Activated T-cell treated with anti-CD3 and anti-CD28 coated beads, Interleukin-2, amount 50 U/mL, for 24 hours (primary cell): ENCODE measurements around the gene SOX10.

Experiments used
- DNase-seq: peaks from one replicate; pipeline ENCODE4 v3.0.0-alpha.2; 2020
- H3K27ac Mint-ChIP-seq: 2 replicates; pipeline ENCODE4 v1.8.0; 2020; ENCODE audit warnings: mild to moderate bottlenecking, mixed read lengths
- H3K27me3 Mint-ChIP-seq: 2 replicates; pipeline ENCODE4 v1.8.0; 2020; ENCODE audit warnings: mixed read lengths
- H3K36me3 Mint-ChIP-seq: 2 replicates; pipeline ENCODE4 v1.8.0; 2020; ENCODE audit warnings: low read depth, mixed read lengths
- H3K4me1 Mint-ChIP-seq: 2 replicates; pipeline ENCODE4 v1.8.0; 2020; ENCODE audit warnings: low read depth, mixed read lengths
- H3K4me3 Mint-ChIP-seq: 2 replicates; pipeline ENCODE4 v1.8.0; 2020; ENCODE audit warnings: mild to moderate bottlenecking, moderate library complexity, mixed read lengths
- H3K9me3 Mint-ChIP-seq: 2 replicates; pipeline ENCODE4 v1.8.0; 2020; ENCODE audit warnings: mixed read lengths

The SOX10 gene

GRCh38 chr22:37999236-37999635 lies 14.9 kb upstream of the SOX10 start:
- no peaks in the 10 kb centered on the region for H3K9me3 Mint-ChIP-seq
- H3K4me1 Mint-ChIP-seq = peaks cover 5% of the 10 kb centered on the region
- DNase-seq = no peak
- H3K27me3 Mint-ChIP-seq = no peaks in the 10 kb centered on the region
- H3K4me3 Mint-ChIP-seq = no peak overlapping the region
- no peaks in the 10 kb centered on the region for H3K36me3 Mint-ChIP-seq
- no peak overlapping the region for H3K27ac Mint-ChIP-seq

- H3K27ac Mint-ChIP-seq = no peak overlapping the region
- DNase-seq = no peak
- no peaks in the 10 kb centered on the region for H3K36me3 Mint-ChIP-seq
- H3K27me3 Mint-ChIP-seq = no peaks in the 10 kb centered on the region
- H3K4me1 Mint-ChIP-seq = peaks cover 5% of the 10 kb centered on the region
- H3K9me3 Mint-ChIP-seq = no peaks in the 10 kb centered on the region
- H3K4me3 Mint-ChIP-seq = no peak overlapping the region
Measured at GRCh38 chr22:37998543-37998942, 14.2 kb upstream of the SOX10 start.

- no peak for DNase-seq
- peaks cover 5% of the 10 kb centered on the region for H3K4me1 Mint-ChIP-seq
- no peak overlapping the region for H3K4me3 Mint-ChIP-seq
- H3K27ac Mint-ChIP-seq = peak overlapping the region; percentile 11
- no peaks in the 10 kb centered on the region for H3K36me3 Mint-ChIP-seq
- no peaks in the 10 kb centered on the region for H3K27me3 Mint-ChIP-seq
- H3K9me3 Mint-ChIP-seq = no peaks in the 10 kb centered on the region
Measured at GRCh38 chr22:37996515-37997246, 12.3 kb upstream of the SOX10 start.

- Mint-ChIP-seq H3K9me3 (no peaks in the 10 kb centered on the region), H3K4me3 (no peak overlapping the region), H3K27ac (no peak overlapping the region), H3K36me3 (no peaks in the 10 kb centered on the region), H3K4me1 (peaks cover 5% of the 10 kb centered on the region), H3K27me3 (no peaks in the 10 kb centered on the region)
- no peak for DNase-seq
Measured at GRCh38 chr22:37996079-37996478, 11.7 kb upstream of the SOX10 start.

- no peaks in the 10 kb centered on the region for H3K9me3 Mint-ChIP-seq
- no peaks in the 10 kb centered on the region for H3K27me3 Mint-ChIP-seq
- no peak overlapping the region for H3K27ac Mint-ChIP-seq
- H3K4me3 Mint-ChIP-seq = no peak overlapping the region
- H3K36me3 Mint-ChIP-seq = no peaks in the 10 kb centered on the region
- peaks cover 5% of the 10 kb centered on the region for H3K4me1 Mint-ChIP-seq
- DNase-seq = no peak
Measured at GRCh38 chr22:37995460-37995859, 11.1 kb upstream of the SOX10 start.

GRCh38 chr22:37994982-37995381 lies 10.6 kb upstream of the SOX10 start:
- peak overlapping the region; percentile 8 for H3K27ac Mint-ChIP-seq

GRCh38 chr22:37994049-37994448 lies 9.7 kb upstream of the SOX10 start:
- Mint-ChIP-seq H3K36me3 (no peaks in the 10 kb centered on the region), H3K9me3 (no peaks in the 10 kb centered on the region), H3K27ac (peak overlapping the region; percentile 57), H3K4me1 (peaks cover 5% of the 10 kb centered on the region), H3K27me3 (no peaks in the 10 kb centered on the region), H3K4me3 (no peak overlapping the region)
- no peak for DNase-seq

More at GRCh38 chr22:37994982-37995381, 10.6 kb upstream of the SOX10 start:
- H3K4me3 Mint-ChIP-seq = no peak overlapping the region
- peaks cover 5% of the 10 kb centered on the region for H3K4me1 Mint-ChIP-seq
- no peaks in the 10 kb centered on the region for H3K36me3 Mint-ChIP-seq
- H3K9me3 Mint-ChIP-seq = no peaks in the 10 kb centered on the region
- no peaks in the 10 kb centered on the region for H3K27me3 Mint-ChIP-seq
- no peak for DNase-seq

- DNase-seq = no peak
- no peaks in the 10 kb centered on the region for H3K27me3 Mint-ChIP-seq
- no peaks in the 10 kb centered on the region for H3K36me3 Mint-ChIP-seq
- H3K9me3 Mint-ChIP-seq = no peaks in the 10 kb centered on the region
- H3K27ac Mint-ChIP-seq = no peak overlapping the region
- peaks cover 5% of the 10 kb centered on the region for H3K4me1 Mint-ChIP-seq
- no peak overlapping the region for H3K4me3 Mint-ChIP-seq
Measured at GRCh38 chr22:37991731-37992442, 7.5 kb upstream of the SOX10 start.

- Mint-ChIP-seq H3K36me3 (no peaks in the 10 kb centered on the region), H3K27me3 (no peaks in the 10 kb centered on the region), H3K9me3 (no peaks in the 10 kb centered on the region), H3K4me1 (peaks cover 2% of the 10 kb centered on the region), H3K27ac (no peak overlapping the region), H3K4me3 (no peak overlapping the region)
- DNase-seq = no peak
Measured at GRCh38 chr22:37990862-37991261, 6.5 kb upstream of the SOX10 start.

- H3K27me3 Mint-ChIP-seq = no peaks in the 10 kb centered on the region
- no peaks in the 10 kb centered on the region for H3K9me3 Mint-ChIP-seq
- H3K36me3 Mint-ChIP-seq = no peaks in the 10 kb centered on the region
- H3K27ac Mint-ChIP-seq = no peak overlapping the region
- H3K4me1 Mint-ChIP-seq = no peaks in the 10 kb centered on the region
- no peak overlapping the region for H3K4me3 Mint-ChIP-seq
- DNase-seq = no peak
Measured at GRCh38 chr22:37990301-37990700, 5.9 kb upstream of the SOX10 start.

- H3K27me3 Mint-ChIP-seq = no peaks in the 10 kb centered on the region
- no peaks in the 10 kb centered on the region for H3K9me3 Mint-ChIP-seq
- no peak for DNase-seq
- no peak overlapping the region for H3K27ac Mint-ChIP-seq
- H3K4me3 Mint-ChIP-seq = no peak overlapping the region
- no peaks in the 10 kb centered on the region for H3K36me3 Mint-ChIP-seq
- no peaks in the 10 kb centered on the region for H3K4me1 Mint-ChIP-seq
Measured at GRCh38 chr22:37989146-37990045, 5.0 kb upstream of the SOX10 start.

- DNase-seq = no peak
- H3K9me3 Mint-ChIP-seq = no peaks in the 10 kb centered on the region
- H3K27me3 Mint-ChIP-seq = no peaks in the 10 kb centered on the region
- no peaks in the 10 kb centered on the region for H3K36me3 Mint-ChIP-seq
- no peaks in the 10 kb centered on the region for H3K4me1 Mint-ChIP-seq
- no peak overlapping the region for H3K27ac Mint-ChIP-seq
- H3K4me3 Mint-ChIP-seq = no peak overlapping the region
Measured at GRCh38 chr22:37986371-37986770, 2.0 kb upstream of the SOX10 start.

GRCh38 chr22:37985751-37986281 lies 1.5 kb upstream of the SOX10 start:
- DNase-seq = no peak
- Mint-ChIP-seq H3K27ac (no peak overlapping the region), H3K4me3 (no peak overlapping the region), H3K27me3 (no peaks in the 10 kb centered on the region), H3K9me3 (no peaks in the 10 kb centered on the region), H3K36me3 (no peaks in the 10 kb centered on the region), H3K4me1 (no peaks in the 10 kb centered on the region)

GRCh38 chr22:37985050-37985585 lies 763 bp upstream of the SOX10 start:
- no peak for DNase-seq
- Mint-ChIP-seq H3K9me3 (no peaks in the 10 kb centered on the region), H3K27ac (no peak overlapping the region), H3K27me3 (no peaks in the 10 kb centered on the region), H3K36me3 (peaks cover 3% of the 10 kb centered on the region), H3K4me1 (no peaks in the 10 kb centered on the region), H3K4me3 (no peak overlapping the region)
